GM18505 (cell line): ENCODE measurements around the gene PRMT1.

Source experiments
- ATAC-seq: cut with Tn5 transposase; IDR thresholded peaks from one replicate; pipeline ENCODE4 v1.9.1; 2021; ENCODE audit not compliant: unreplicated experiment
- POLR2A ChIP-seq: IDR thresholded peaks from 4 replicates; pipeline ENCODE4 v1.6.1; 2011; ENCODE audit warnings: borderline replicate concordance; ENCODE audit not compliant: insufficient read depth, insufficient read length; ENCODE audit errors: extremely low read depth

The PRMT1 gene

GRCh38 chr19:49727217-49728030 lies 50.4 kb downstream of the PRMT1 start:
- no peak for ATAC-seq
- TF ChIP-seq POLR2A: no peak

- no peak for TF ChIP-seq POLR2A
- ATAC-seq: no peak
Measured at GRCh38 chr19:49730166-49730565, 53.1 kb downstream of the PRMT1 start.
